ENCODE results near the gene GNPNAT1.

GRCh38 chr14:52786887-52787286 is 4.5 kb downstream of the GNPNAT1 start:
- TF ChIP-seq CTCF (IDR thresholded peaks at IDR 0.05 in 2 of 3, conservative IDR thresholded peaks at IDR 0.05 in 1 of 3; ENCODE audit: insufficient read depth in 2 of 3, low read depth in 1 of 3, low read length in 3 of 3) (no peak), REST (IDR thresholded peaks at IDR 0.05; ENCODE audit: borderline replicate concordance) (no peak), REST (CRISPR knock-in tag; IDR thresholded peaks at IDR 0.05; ENCODE audit: low read depth) (no peak), ZBTB40 (IDR thresholded peaks at IDR 0.05) (peak; percentile 74), ZBTB40 (CRISPR knock-in tag; IDR thresholded peaks at IDR 0.05) (peak; percentile 54; the same call in 1 of the 2 replicates)
